ENCODE measurements around the gene PHC3. TPM values are rescaled to one million over a fixed set of nuclear protein-coding genes. Genes with fewer than 3 reads are reported as not detected.
A peak's percentile ranks its signal among the peaks of the same experiment; 100 is the strongest.

PHC3 gene
- total and polyA plus RNA-seq, 2 experiments from 2014 or later, result 17.5 to 72.2 TPM

DNA sequence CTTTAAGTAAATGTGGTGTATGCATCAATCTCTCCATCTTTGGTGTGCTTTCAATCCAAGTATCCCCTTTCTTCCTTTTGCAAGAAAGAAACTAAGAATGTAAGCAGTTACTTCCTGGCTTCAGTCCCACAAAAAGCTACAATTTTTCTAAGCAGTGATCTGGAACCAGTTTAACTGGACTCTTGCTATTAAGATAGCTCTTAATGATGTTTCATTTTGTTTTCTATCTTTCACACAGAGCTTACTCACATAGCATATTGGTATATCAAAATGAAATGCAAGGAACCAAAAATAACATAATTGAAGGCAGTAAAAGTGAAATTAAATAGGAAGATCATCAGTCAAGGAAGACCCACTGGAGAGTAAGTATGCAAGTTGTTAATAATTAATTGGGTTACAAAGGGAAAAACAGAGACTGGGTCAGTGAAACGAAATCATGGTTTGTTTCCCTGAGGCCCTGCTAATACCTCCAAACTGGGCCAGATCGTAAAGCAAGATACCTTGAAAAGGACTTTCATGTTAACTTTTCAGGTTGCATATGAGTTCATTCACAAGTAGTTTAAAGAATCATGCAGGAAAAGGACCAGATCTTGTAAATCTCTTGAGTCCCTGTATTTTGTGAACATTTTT lies 101.9 kb downstream of the PHC3 start:
- no peak for DNase-seq
- 79 to 83% methylated on average over 2 of the region's 2 CpGs for WGBS, 2 experiments (ENCODE audit: low coverage in 1 of 2, low lambda C conversion rate in 2 of 2, missing lambda C conversion rate in 2 of 2)
- Histone ChIP-seq H2AFZ (no peak overlapping the region), H3K27me3 (replicated peaks; ENCODE audit: insufficient read depth) (no peaks in the 10 kb centered on the region), H3K9me3 (ENCODE audit: low read depth) (no peaks in the 10 kb centered on the region), H3K27ac (no peak overlapping the region), H3K4me3 (no peak overlapping the region), H3F3A (ENCODE audit: insufficient read depth) (peaks cover 18% of the 10 kb centered on the region), H3K4me2 (ENCODE audit: unreplicated experiment) (no peak overlapping the region), H3K36me3 (ENCODE audit: low read depth) (peaks cover 21% of the 10 kb centered on the region; the same call in 1 of the 2 replicates), H3K4me1 (ENCODE audit: insufficient read depth) (peaks cover 13% of the 10 kb centered on the region), H3K79me2 (ENCODE audit: insufficient read depth) (no peaks in the 10 kb centered on the region), H4K20me1 (ENCODE audit: insufficient read depth) (no peaks in the 10 kb centered on the region), H3K9me2 (ENCODE audit: insufficient read depth) (no peaks in the 10 kb centered on the region), H3K9ac (no peak overlapping the region)
- TF ChIP-seq EZH2phosphoT487 (IDR thresholded peaks at IDR 0.05; ENCODE audit: insufficient read depth, low read depth) (no peak), EZH2 (IDR thresholded peaks at IDR 0.05; ENCODE audit: insufficient read depth, poor library complexity, severe bottlenecking) (no peak)
- in situ Hi-C loops (cut with MboI), result no loop called here

DNA sequence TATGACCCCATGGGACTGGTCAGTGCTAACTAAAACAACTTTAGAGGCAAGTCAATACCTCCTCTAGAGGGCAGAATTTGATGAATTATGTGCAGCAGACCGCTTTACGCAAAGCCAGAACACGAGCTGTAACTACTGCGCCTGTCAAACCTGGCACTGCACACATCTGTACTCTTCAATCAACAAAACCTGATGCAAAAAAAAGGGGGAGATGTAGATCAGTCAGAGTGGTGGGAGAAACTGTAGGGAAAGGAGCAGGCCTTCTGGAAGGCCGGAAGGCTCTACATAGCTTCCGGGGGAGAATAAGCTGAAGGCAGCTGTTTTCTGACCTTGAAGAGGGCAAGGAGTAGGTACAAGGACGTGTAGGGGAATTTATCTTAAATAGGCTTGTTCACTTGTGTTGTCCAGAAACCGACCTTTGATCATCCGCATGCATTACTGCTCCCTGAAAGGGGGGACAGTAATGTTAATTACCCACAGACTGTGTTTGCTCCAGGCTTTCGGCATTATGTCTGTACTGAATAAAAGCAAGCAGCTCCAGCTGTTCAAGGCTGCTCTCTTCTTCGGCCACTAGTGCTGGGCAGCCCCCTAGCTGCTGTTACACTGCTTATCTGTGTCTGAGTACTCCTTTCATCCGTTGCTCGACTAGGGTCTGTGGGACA lies 102.8 kb downstream of the PHC3 start:
- in situ Hi-C loops (cut with MboI), result no loop called here

DNA sequence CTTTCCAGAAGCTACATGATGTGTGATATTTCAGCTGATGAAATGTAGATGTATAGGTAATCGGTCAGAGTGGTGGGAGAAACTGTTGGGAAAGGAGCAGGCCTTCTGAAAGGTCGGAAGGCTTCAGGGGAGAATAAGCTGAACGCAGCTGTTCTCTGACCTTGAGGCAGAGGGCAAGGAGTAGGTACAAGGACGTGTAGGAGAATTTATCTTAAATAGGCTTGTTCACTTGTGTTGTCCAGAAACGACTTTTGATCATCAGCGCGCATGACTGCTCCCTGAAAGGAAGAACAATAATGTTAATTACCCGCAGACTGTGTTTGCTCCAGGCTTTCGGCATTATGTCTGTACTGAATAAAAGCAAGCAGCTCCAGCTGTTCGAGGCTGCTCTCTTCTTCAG lies 104.2 kb downstream of the PHC3 start:
- Histone ChIP-seq H3K9me3 (ENCODE audit: low read depth) (no peaks in the 10 kb centered on the region), H3F3A (ENCODE audit: insufficient read depth) (peaks cover 18% of the 10 kb centered on the region), H3K9ac (no peak overlapping the region), H2AFZ (no peak overlapping the region), H3K4me3 (no peak overlapping the region), H3K27me3 (replicated peaks; ENCODE audit: insufficient read depth) (no peaks in the 10 kb centered on the region), H3K4me2 (ENCODE audit: unreplicated experiment) (no peak overlapping the region), H3K36me3 (ENCODE audit: low read depth) (0 out of 2 replicates have a peak, but pooled peaks cover 3% of the 10 kb centered on the region), H3K9me2 (ENCODE audit: insufficient read depth) (no peaks in the 10 kb centered on the region), H4K20me1 (ENCODE audit: insufficient read depth) (no peaks in the 10 kb centered on the region), H3K4me1 (ENCODE audit: insufficient read depth) (peaks cover 13% of the 10 kb centered on the region), H3K27ac (no peak overlapping the region), H3K79me2 (ENCODE audit: insufficient read depth) (no peaks in the 10 kb centered on the region)
- 75 to 78% methylated on average over 10 of the region's 10 CpGs for WGBS, 2 experiments (ENCODE audit: low coverage in 1 of 2, low lambda C conversion rate in 2 of 2, missing lambda C conversion rate in 2 of 2)
- in situ Hi-C loops (cut with MboI), result no loop called here
- TF ChIP-seq EZH2phosphoT487 (IDR thresholded peaks at IDR 0.05; ENCODE audit: insufficient read depth, low read depth) (no peak), EZH2 (IDR thresholded peaks at IDR 0.05; ENCODE audit: insufficient read depth, poor library complexity, severe bottlenecking) (no peak)
- no peak for DNase-seq

More for the DNA sequence above, 102.8 kb downstream of the PHC3 start:
- H3K36me3 ChIP-seq (ENCODE audit: low read depth), result peaks cover 13% of the 10 kb centered on the region; the same call in 1 of the 2 replicates
- no peak overlapping the region for H3K4me2 ChIP-seq (ENCODE audit: unreplicated experiment)
- no peaks in the 10 kb centered on the region for H3K9me2 ChIP-seq (ENCODE audit: insufficient read depth)
- H3K9me3 ChIP-seq (ENCODE audit: low read depth), result no peaks in the 10 kb centered on the region
- 90% methylated on average over 13 of the region's 13 CpGs for WGBS, 2 experiments (ENCODE audit: low coverage in 1 of 2, low lambda C conversion rate in 2 of 2, missing lambda C conversion rate in 2 of 2)
- no peak overlapping the region for H3K9ac ChIP-seq
- H3F3A ChIP-seq (ENCODE audit: insufficient read depth), result peaks cover 18% of the 10 kb centered on the region
- no peak overlapping the region for H3K27ac ChIP-seq
- TF ChIP-seq EZH2phosphoT487 (IDR thresholded peaks at IDR 0.05; ENCODE audit: insufficient read depth, low read depth) (no peak), EZH2 (IDR thresholded peaks at IDR 0.05; ENCODE audit: insufficient read depth, poor library complexity, severe bottlenecking) (no peak)
- H2AFZ ChIP-seq, result no peak overlapping the region
- no peaks in the 10 kb centered on the region for H3K27me3 ChIP-seq (replicated peaks; ENCODE audit: insufficient read depth)
- no peak for DNase-seq
- H3K79me2 ChIP-seq (ENCODE audit: insufficient read depth), result no peaks in the 10 kb centered on the region
- H3K4me3 ChIP-seq, result no peak overlapping the region
- H4K20me1 ChIP-seq (ENCODE audit: insufficient read depth), result no peaks in the 10 kb centered on the region
- H3K4me1 ChIP-seq (ENCODE audit: insufficient read depth), result peaks cover 13% of the 10 kb centered on the region

GRCh38 chr3:170076715-170077238 lies 104.8 kb downstream of the PHC3 start:
- no peak overlapping the region for H3K9ac ChIP-seq
- H3K9me2 ChIP-seq (ENCODE audit: insufficient read depth), result no peaks in the 10 kb centered on the region
- H3K27me3 ChIP-seq (replicated peaks; ENCODE audit: insufficient read depth), result no peaks in the 10 kb centered on the region
- no peak for TF ChIP-seq EZH2 (IDR thresholded peaks at IDR 0.05; ENCODE audit: insufficient read depth, poor library complexity, severe bottlenecking)
- TF ChIP-seq EZH2phosphoT487 (IDR thresholded peaks at IDR 0.05; ENCODE audit: insufficient read depth, low read depth), result no peak
- H3K9me3 ChIP-seq (ENCODE audit: low read depth), result no peaks in the 10 kb centered on the region
- no peak overlapping the region for H3K4me3 ChIP-seq
- H3K79me2 ChIP-seq (ENCODE audit: insufficient read depth), result no peaks in the 10 kb centered on the region
- no peak overlapping the region for H2AFZ ChIP-seq
- in situ Hi-C loops (cut with MboI), result no loop called here
- peaks cover 12% of the 10 kb centered on the region for H3F3A ChIP-seq (ENCODE audit: insufficient read depth)
- 80 to 90% methylated on average over 6 of the region's 6 CpGs for WGBS, 2 experiments (ENCODE audit: low coverage in 1 of 2, low lambda C conversion rate in 2 of 2, missing lambda C conversion rate in 2 of 2)
- no peaks in the 10 kb centered on the region for H4K20me1 ChIP-seq (ENCODE audit: insufficient read depth)
- no peak overlapping the region for H3K4me2 ChIP-seq (ENCODE audit: unreplicated experiment)
- DNase-seq, result peak; percentile 59
- H3K36me3 ChIP-seq (ENCODE audit: low read depth), result no peaks in the 10 kb centered on the region
- no peak overlapping the region for H3K27ac ChIP-seq
- peaks cover 11% of the 10 kb centered on the region for H3K4me1 ChIP-seq (ENCODE audit: insufficient read depth)

Data from GM23248 (cell line).